GM19240 (cell line): Measurements from ENCODE around the gene HIGD2A.

Source experiments
- DNase-seq: peaks from one replicate; pipeline ENCODE4 v3.0.0; 2011; ENCODE audit warnings: low spot score; ENCODE audit not compliant: insufficient read length

The HIGD2A gene

DNA sequence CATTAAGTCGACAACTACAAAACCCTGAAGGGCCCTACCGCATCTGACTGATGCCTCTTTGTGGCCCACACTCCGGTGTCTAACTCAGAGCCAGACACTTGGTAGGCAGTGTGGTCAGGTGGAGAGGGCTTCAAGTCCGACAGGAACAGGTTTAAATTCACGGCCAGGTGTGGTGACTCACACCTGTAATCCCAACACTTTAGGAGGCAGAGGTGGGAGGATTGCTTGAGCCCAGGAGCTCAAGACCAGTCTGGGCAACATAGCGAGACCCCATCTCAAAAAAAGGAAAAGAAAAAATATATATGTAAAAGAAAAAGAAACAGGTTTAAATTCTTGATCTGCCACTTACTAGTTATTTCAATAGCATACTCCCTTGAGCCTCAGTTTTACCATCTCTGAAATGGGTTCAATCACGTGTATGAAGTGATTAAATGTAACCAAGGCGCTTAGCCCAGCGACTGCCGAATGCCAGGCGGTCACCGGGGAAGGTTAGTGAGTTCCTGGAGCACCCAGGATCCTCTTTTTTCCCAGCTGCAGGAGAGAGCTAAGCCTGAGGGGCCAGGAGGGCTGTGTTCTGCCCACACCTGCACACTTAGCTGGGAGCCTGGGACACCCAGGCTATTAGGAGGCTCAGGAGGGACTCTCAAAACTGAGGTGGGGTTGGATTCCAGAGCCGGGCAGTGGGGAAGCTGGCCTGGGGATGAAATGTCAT is 26.8 kb downstream of the HIGD2A start:
- no peak for DNase-seq

DNA sequence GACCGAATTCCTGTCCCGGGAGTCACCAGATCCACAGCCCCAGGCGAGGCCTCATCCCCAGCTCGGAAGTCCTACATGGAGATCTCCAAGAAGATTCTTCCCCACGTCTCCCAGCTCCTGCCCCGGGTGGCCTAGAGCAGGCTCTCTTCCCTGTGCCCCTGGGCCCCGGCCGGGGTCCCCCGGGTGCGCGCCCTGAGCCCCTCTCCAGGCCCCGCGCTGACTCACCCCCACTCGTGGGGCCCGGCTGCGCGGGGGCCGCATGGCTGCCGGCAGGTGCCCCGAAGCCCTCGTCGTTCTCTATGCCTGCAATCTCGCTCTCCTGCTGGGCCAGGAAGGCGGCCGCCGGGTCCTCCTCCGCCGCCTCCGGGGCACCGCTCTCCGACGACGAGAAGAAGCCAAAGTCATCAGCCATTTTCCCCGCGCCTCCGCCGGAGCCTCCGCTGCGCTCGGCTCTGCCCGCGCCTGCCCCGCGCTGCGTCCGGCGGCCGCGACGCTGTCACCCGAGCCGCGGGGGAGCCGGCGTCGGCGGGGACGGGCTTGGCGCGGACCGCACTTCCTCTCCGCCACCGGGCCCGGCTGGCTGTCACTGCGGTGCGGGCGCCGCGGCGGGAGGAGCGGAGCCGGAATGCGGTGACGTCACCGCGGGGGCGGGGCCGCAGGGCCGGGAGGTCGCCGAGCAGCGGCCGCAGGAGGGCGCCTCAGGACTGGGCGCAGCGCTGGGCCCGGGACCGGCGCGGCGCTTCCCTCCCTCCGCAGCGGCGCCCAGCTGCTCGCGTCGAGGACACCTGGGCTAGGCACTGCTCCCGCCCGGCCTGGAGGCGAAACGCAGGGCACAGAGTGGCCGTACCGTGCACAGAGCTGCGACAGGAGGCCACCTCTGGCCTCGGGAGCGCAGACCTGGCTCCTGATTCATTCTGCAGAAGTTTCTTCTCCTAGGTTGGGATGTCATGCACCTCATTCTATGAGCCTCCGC is 27.7 kb downstream of the HIGD2A start, which contains the start of gene CLTB:
TSS of gene CLTB (minus strand) at position 588 of the 973 bp plus-strand sequence. CDS start at position 412, 176 bp downstream.
- DNase-seq = peak; percentile 80

DNA sequence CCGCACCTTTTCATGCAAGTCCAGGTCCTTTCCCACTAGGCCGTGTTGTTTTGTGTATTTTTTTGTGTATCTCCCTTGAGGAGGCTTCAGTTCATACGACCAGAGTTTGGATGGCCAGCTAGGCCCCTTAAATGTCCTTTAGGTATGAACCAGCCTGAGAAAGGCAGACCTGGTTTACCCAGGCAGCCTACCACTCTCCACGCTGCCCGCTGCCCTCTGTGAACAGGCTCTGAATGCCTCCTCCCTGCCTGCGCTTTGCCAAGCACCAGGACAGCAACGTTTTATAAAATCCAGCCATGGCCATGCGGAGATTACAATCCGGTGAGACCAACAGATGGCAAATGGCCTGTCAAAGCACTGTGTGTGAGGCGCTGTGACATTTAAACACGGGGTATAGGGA is 28.4 kb downstream of the HIGD2A start:
- DNase-seq = no peak

DNA sequence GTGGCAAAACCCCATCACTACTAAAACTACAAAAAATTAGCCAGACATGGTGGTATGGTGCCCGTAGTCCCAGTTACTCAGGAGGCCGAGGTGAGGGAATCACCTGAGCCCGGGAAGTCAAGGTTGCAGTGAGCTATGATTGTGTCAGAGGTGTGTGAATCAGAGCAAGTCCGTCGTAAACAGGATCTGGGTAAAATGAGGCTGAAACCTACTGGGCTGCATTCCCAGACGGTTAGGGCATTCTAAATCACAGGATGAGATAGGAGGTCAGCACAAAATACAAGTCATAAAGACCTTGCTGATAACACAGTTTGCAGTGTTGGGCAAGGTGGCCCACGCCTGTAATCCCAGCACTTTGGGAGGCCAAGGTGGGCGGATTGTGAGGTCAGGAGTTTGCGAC is 29.7 kb downstream of the HIGD2A start:
- DNase-seq = no peak

DNA sequence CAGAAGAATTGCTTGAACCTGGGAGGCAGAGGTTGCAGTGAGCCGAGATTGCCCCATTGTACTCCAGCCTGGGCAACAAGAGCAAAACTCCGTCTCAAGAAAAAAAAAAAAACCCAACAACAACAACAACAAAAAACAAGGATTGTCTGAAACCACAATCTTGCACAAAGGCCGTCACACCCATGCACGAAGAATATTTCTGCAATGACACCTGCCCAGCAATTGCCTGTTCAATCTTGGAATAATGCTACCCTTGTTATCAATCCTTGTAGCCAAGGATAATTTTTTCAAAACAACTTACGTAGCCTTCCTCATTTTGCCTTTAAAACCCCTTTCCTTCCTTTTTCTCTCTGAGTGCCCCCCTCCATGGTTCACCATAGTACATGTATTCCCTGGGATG is 31.5 kb downstream of the HIGD2A start:
- no peak for DNase-seq

DNA sequence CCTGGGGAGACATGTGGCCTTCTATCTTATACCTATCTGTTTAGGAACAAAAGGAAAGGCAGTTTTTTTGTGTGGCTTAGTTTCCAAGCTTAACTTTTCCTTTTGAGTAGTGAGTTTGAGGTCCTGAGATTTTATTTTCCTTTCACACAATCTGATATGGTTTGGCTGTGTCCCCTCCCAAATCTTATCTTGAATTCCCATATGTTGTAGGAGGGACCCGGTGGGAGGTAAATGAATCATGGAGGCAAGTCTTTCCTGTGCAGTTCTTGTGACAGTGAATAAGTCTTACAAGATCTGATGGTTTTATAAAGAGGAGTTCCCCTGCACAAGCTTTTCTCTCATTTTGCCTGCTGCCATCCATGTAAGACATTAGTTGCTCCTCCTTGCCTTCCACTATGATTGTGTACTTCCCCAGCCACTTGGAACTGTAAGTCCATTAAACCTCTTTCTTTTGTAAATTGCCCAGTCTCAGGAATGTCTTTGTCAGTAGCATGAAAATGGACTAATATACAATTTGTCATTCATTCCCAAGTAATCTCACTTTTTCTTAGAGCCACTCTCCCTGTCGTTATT is 32.5 kb downstream of the HIGD2A start:
- DNase-seq = no peak

DNA sequence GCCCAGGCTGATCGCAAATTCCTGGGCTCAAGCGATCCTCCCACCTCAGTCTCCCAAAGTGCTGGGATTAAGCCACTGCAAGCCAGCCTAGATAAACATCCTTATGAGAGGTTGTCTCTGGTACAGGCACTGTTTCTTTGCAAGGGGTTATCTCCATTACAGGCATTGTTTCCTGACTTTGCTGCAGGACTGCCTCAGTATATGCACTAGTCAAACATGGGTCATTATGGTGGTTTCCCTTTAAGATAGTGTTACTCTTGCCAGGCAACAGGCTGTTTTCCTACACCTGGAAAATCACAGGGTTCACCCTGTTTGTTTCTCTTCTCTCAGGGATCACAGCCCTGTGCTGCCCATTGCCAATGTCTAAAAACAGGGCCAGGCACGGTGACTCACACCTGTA is 35.6 kb downstream of the HIGD2A start:
- no peak for DNase-seq

DNA sequence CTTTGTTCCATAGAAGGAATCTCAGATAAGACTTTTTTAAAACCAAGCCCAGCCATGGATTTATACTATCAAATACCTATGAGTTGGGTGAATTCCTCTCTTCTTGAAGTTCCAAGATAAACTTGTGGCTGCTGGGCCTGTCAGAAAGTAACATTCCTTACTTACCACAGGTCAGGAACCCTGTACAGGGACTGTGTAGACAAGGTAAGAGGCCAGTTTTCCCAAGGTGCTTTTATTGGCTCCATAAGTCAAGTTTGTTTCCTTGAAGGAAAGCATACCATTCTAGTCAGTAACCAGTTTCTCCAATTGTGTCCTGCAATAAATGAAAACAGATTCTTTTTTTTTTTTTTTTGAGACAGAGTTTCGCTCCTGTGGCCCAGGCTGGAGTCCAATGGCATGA is 36.6 kb downstream of the HIGD2A start:
- no peak for DNase-seq

DNA sequence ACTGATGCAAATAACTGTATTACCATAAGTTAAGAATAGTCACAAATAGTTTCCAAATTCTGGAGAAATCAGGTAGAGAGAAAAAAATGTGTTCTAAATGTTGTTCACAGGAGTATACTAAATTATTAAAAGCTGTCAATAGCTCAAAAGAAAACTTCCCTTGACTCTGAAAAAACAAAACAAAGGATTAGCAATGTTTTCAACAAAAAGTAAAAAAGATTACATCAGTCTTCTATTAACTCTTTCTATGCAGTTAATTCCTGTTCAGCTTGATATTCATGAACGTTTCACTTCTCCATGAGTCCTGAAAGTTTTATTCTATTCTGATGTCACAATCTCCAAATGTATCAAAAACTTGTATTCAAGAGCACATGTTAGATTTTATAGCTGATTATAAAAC is 37.2 kb downstream of the HIGD2A start:
- no peak for DNase-seq

DNA sequence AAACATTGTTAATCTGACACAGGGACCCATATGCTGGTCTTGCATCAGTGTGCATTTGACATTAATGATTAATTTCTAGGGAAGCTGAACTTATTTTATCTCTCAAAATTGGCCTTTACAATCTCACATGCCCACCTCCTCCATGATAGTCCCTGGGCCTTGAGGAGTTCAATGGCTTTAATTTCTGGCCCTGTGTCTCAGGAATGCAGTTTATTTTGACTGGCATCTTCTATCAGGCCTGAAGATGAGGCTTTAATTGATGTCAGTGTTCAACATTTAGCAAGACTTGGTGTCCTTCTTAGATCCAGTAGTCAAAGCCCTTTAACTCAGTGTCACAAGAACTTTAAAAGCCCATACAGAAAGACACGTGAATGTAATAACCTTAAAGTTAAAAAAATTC is 38.3 kb downstream of the HIGD2A start:
- DNase-seq = no peak

DNA sequence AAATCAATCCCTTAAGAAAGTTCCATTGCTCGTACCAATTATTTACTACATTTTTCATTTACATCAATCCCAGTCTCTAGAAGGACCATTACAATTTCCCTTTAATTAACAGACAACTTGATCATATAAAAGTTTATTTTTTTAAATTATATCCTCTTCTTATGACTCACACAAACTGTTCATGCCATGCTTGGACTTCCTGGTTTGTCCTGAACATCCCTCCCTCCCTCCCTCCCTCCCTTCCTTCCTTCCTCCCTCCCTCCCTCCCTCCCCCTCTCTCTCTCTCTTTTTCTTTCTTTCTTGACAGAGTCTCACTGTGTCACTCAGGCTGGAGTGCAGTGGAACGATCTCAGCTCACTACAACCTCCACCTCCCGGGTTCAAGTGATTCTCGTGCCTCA is 39.4 kb downstream of the HIGD2A start:
- DNase-seq = no peak

DNA sequence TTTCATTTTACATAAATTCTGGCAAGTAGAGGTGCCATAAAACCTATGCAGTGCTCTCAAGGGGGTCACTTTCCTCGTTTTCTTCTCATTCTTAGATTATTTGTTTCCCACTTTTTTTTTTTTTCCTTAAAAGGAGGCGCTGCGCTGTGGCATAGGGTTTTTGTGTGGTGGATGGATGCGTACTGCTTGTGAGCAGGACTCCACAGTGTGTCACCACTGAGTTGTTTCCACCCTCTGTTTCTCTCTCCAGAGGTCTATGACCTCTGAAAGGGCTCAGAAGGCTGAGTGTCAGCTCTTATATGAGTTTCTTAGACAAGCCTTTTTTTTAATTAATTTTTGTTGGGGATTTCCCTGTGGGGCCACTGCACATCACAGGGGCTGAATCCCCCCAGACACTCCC is 41.4 kb downstream of the HIGD2A start:
- no peak for DNase-seq

DNA sequence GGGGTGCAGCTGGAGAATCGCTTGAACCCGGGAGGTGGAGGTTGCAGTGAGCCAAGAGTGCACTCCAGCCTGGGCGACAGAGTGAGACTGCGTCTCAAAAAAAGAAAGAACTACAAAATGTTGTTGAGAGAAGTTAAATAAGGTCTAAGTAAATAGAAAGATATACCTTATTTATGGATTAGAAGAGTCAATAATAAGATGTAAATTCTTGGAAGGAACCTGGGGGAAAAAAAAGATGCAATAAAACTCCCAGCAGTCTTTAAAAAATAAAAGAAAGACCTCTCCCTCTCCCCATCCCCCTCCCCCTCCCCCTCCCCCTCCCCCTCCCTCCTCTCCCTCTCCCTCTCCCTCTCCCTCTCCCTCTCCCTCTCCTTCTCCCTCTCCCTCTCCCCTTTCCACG is 44.2 kb downstream of the HIGD2A start:
- DNase-seq = no peak

DNA sequence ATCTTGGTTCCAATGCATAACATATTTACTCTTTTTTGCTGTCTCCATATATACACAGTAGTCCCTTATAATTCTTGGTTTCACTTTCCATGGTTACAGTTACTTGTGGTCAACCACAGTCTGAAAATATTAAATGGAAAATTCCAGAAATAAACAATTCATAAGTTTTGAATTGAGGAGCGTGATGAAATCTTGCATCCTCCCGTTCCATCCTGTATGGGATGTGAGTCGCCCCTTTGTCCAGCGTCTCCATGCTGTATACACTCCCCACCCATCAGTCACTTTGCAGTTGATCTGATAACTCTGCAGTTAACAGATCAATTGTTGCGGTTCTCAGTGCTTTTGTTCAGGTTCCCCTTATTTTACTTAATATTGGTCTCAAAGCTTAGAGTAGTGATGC is 48.1 kb downstream of the HIGD2A start:
- no peak for DNase-seq

DNA sequence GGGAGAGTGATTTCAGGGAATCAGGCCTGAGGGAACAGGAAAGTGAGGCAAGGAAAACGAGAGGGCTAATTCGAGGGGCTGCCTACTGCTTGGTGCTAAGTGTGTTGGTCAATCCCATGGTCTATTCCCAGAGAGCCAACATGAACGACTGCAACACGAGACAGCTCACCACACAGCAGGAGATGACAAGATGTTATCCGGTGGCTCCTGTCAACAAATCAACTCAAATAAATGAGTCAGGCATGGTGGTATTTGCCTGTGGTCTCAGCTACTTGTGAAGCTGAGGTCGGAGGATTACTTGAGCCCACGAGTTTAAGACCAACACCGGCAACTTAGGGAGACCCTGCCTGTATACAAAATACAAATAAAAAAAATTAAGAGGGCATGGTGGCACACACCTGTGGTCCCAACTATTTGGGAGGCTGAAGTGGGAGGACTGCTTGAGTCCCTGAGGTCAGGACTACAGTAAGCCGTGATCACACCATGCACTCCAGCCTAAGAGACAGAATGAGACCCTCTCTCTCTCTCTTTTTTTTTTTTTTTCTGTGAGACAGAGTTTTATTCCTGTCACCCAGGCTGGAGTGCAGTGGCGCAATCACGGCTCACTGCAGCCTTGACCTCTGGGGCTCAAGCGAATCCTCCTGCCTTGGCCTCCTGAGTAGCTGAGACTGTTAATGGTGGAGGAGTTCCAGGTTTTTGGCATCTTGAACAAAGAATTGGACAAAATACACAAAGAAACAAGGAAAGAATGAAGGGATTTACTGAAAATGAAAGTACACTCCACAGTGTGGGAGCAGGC is 50.6 kb downstream of the HIGD2A start:
- no peak for DNase-seq
